Stimulated activated CD4-positive, alpha-beta T cell treated with anti-CD3 and anti-CD28 coated beads, Interleukin-12 subunit alpha, Interleukin-12 subunit beta, amount 100 ng/mL, for 24 hours (primary cell): ENCODE measurements around the gene ADAMTS1.
"Not testable (repeated sequence)": the region's sequence is repeated elsewhere in the genome, so short reads cannot be mapped to it uniquely, and the experiment has no call there.

Experiments
- DNase-seq, 2 experiments: peaks; one replicate each; pipeline ENCODE4 v3.0.0-alpha.2; 2020; ENCODE audit warnings: low read depth in 2 of 2

The ADAMTS1 gene

GRCh38 chr21:26845066-26845758 lies at the start of gene ADAMTS1:
Gene ADAMTS1, minus strand, starts transcription at chr21:26845409. Its CDS starts 455 bp downstream, at chr21:26844954.
- DNase-seq: no peak

GRCh38 chr21:26892151-26892550 lies 46.9 kb upstream of the ADAMTS1 start:
- DNase-seq: no peak

- no peak for DNase-seq
Measured at GRCh38 chr21:26888931-26889330, 43.7 kb upstream of the ADAMTS1 start.

GRCh38 chr21:26888256-26888655 lies 43.0 kb upstream of the ADAMTS1 start:
- DNase-seq: no peak

GRCh38 chr21:26887251-26887650 lies 42.0 kb upstream of the ADAMTS1 start:
- no peak for DNase-seq

- no peak for DNase-seq
Measured at GRCh38 chr21:26884436-26884835, 39.2 kb upstream of the ADAMTS1 start.

GRCh38 chr21:26883768-26884167 lies 38.6 kb upstream of the ADAMTS1 start:
- no peak for DNase-seq

- DNase-seq: no peak
Measured at GRCh38 chr21:26881504-26882228, 36.5 kb upstream of the ADAMTS1 start.

GRCh38 chr21:26877018-26877417 lies 31.8 kb upstream of the ADAMTS1 start:
- no peak for DNase-seq

- DNase-seq: no peak
Measured at GRCh38 chr21:26874347-26874746, 29.1 kb upstream of the ADAMTS1 start.

- no peak for DNase-seq
Measured at GRCh38 chr21:26865857-26866256, 20.6 kb upstream of the ADAMTS1 start.

GRCh38 chr21:26856871-26857350 lies 11.7 kb upstream of the ADAMTS1 start:
- DNase-seq: not testable (repeated sequence)

GRCh38 chr21:26854695-26855094 lies 9.5 kb upstream of the ADAMTS1 start:
- not testable (repeated sequence) for DNase-seq

GRCh38 chr21:26852423-26852822 lies 7.2 kb upstream of the ADAMTS1 start:
- no peak for DNase-seq

GRCh38 chr21:26851109-26851944 lies 6.1 kb upstream of the ADAMTS1 start:
- DNase-seq: no peak

GRCh38 chr21:26850116-26850643 lies 5.0 kb upstream of the ADAMTS1 start:
- no peak for DNase-seq

- no peak for DNase-seq
Measured at GRCh38 chr21:26849428-26850115, 4.4 kb upstream of the ADAMTS1 start.

GRCh38 chr21:26847921-26848320 lies 2.7 kb upstream of the ADAMTS1 start:
- no peak for DNase-seq

GRCh38 chr21:26847002-26847401 lies 1.8 kb upstream of the ADAMTS1 start:
- no peak for DNase-seq

- DNase-seq: no peak
Measured at GRCh38 chr21:26846036-26846931, 1.1 kb upstream of the ADAMTS1 start.

- no peak for DNase-seq
Measured at GRCh38 chr21:26845759-26846035, 488 bp upstream of the ADAMTS1 start.
